SIG-M5 treated with dmso at 0.1 percent for 504 hours (cell line): ENCODE results near the gene CEP97.
"Not testable (repeated sequence)": the region's sequence is repeated elsewhere in the genome, so short reads cannot be mapped to it uniquely, and the experiment has no call there.

Experiments
- DNase-seq: peaks from one replicate; lab custom pipeline; 2025; ENCODE audit not compliant: unreplicated experiment; lab: John Stamatoyannopoulos, UW

Gene CEP97

DNA sequence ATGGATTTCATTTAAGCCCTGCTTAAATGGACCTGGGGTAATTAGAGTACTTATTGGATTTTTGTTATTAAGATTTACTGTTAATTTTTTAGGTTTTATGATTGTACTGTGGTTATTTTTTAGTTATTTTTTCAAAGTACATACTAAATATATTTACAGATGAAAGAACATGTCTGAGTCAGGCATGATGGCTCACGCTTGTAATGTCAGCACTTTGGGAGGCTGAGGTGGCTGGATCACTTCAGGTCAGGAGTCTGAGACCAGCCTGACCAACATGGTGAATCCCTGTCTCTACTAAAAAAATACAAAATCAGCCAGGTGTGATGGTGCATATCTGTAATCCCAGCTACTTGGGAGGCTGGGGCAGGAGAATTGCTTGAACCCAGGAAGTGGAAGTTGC is 21.7 kb upstream of the CEP97 start:
- no peak for DNase-seq

- DNase-seq: no peak
These were observed 21.2 kb upstream of the CEP97 start for GRCh38 chr3:101703169-101703568.

GRCh38 chr3:101704639-101705038 is 19.8 kb upstream of the CEP97 start:
- DNase-seq: not testable (repeated sequence)

DNA sequence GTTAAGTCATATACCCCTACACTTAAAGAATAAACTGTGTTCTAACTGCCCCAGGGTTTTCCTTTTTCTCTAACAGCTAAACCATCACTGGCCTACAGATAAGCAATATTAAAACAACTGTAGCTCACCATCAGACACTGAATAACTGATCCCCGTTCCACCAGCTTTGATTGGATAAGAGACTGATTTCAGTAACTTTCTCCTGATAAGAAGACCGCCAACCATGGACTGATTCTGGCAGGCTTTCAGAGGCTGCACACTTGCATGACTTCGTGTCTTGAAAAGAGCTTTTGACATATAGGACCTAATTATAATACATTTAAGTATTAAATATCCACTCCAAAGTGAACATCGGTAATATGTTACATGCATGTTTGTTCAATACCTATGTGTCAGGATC is 15.3 kb upstream of the CEP97 start:
- no peak for DNase-seq

DNA sequence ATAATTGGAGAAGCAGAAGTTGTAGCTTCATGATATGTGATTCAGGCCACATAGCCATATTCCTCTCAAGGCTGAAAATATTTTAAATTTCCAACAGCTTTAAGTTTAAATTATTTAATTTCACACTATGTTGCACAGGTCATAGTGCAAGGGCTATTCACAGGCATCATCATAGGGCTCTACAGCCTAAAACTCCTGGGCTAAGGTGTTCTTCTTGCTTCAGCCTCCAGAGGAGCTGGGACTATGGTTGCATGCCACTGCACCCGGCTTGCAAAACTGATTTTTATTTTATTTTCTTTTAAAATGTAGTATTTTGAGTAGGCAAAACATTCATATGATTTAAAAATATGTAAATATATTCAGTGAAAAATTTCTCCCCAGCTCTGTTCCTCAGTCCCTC is 6.0 kb upstream of the CEP97 start:
- no peak for DNase-seq

GRCh38 chr3:101719604-101720185 is 4.7 kb upstream of the CEP97 start:
- peak; percentile 41 for DNase-seq

- DNase-seq: peak; percentile 23
These were observed 3.3 kb upstream of the CEP97 start for GRCh38 chr3:101720851-101721840.

DNA sequence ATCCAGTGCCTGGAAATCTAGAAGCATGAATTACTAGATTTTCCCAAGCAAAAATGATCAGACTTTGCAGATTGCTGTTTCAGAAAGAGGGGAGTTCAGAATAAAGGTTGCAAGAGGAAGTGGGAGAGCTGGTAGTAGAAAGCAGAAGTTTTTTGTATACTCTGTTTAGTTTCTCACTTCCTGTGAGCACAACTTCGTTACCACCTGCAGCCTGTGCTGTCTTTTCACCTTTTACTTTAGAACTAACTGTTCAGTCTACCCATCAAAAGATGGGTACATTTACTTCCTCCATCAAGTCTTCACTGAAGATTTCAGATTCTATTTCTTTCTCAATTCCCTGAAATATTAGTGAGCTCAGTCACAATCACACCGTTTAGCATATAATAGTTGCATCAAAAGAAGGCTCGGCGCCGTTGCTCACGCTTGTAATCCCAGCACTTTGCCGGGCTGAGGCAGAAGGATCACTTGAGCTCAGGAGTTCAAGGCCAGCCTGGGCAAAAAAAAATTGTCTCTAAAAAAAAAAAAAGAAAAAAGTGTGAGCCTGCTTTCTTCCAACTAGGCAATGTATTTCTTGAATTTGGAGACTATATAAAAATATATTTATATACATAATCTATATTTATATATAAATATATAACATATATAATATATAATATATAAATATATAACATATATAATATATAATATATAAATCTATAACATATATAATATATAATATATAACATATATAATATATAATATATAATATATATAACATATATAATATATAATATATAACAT is 1.8 kb upstream of the CEP97 start:
- DNase-seq: peak; percentile 87

GRCh38 chr3:101725194-101725889 is 928 bp downstream of the CEP97 start:
- DNase-seq: peak; percentile 48

- no peak for DNase-seq
These were observed 1.5 kb downstream of the CEP97 start for GRCh38 chr3:101725890-101726275.

GRCh38 chr3:101729586-101729985 is 5.2 kb downstream of the CEP97 start:
- peak; percentile 6 for DNase-seq

- DNase-seq: no peak
These were observed 6.4 kb downstream of the CEP97 start for GRCh38 chr3:101730839-101731238.

GRCh38 chr3:101732240-101732641 is 7.8 kb downstream of the CEP97 start:
- no peak for DNase-seq

GRCh38 chr3:101735833-101736232 is 11.4 kb downstream of the CEP97 start:
- DNase-seq: no peak

GRCh38 chr3:101741914-101742313 is 17.5 kb downstream of the CEP97 start:
- DNase-seq: not testable (repeated sequence)

DNA sequence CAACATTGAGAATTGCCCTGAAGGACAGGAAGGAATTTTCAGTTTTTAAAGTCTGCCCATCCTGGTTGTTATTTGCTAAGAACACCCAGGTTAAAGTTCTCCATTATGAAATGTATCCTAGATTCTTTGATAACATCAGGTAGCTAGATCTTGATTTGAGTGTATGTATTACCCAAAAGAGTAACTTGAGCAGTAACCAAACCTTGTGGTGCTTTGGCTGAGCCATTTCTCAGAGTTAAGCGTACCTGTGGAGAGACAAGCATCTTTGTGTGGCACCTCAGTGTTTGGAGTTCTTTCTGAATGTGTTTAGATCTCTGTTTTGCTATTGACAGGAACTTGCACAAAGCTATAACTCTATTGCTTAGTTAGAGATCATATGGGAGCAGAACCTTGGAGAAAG is 20.4 kb downstream of the CEP97 start:
- peak; percentile 26 for DNase-seq

- DNase-seq: not testable (repeated sequence)
These were observed 21.5 kb downstream of the CEP97 start for GRCh38 chr3:101745934-101746333.

GRCh38 chr3:101753386-101754113 is 29.1 kb downstream of the CEP97 start:
- not testable (repeated sequence) for DNase-seq

DNA sequence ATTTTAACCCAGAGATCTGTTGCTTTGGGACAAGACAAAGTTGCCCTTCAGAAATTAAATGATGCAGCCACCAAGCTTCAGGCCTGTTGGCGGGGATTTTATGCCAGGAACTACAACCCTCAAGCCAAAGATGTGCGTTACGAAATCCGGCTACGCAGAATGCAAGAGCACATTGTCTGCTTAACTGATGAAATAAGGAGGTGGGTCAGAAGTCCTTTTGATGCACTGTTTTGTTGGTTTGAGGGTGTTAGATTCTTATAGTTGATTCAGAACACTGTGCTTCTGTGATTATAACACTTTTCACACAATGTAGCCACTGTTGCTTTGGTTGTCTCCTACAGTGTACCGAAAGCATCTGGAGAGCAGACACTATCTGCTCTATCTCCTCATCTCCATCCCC is 33.8 kb downstream of the CEP97 start:
- DNase-seq: no peak

- no peak for DNase-seq
These were observed 37.7 kb downstream of the CEP97 start for GRCh38 chr3:101762041-101762646.
